Testis (tissue), 2 donors: ENCODE results near the gene MECR.

Experiments
- CTCF ChIP-seq, 3 experiments: fragments of 450-650 bp in 2 of 3; fragments of 200-600 bp in 1 of 3; sonication (generic) in 1 of 3; IDR thresholded peaks; one replicate each; pipeline ENCODE4 v1.5.1; 2016 to 2019; ENCODE audit warnings: antibody characterized with exemption in 3 of 3, mild to moderate bottlenecking in 2 of 3, moderate library complexity in 1 of 3
- POLR2A ChIP-seq: fragments of 450-650 bp; IDR thresholded peaks from one replicate; pipeline ENCODE4 v1.6.1; 2017; ENCODE audit warnings: antibody characterized with exemption, mild to moderate bottlenecking, moderate library complexity

DNA sequence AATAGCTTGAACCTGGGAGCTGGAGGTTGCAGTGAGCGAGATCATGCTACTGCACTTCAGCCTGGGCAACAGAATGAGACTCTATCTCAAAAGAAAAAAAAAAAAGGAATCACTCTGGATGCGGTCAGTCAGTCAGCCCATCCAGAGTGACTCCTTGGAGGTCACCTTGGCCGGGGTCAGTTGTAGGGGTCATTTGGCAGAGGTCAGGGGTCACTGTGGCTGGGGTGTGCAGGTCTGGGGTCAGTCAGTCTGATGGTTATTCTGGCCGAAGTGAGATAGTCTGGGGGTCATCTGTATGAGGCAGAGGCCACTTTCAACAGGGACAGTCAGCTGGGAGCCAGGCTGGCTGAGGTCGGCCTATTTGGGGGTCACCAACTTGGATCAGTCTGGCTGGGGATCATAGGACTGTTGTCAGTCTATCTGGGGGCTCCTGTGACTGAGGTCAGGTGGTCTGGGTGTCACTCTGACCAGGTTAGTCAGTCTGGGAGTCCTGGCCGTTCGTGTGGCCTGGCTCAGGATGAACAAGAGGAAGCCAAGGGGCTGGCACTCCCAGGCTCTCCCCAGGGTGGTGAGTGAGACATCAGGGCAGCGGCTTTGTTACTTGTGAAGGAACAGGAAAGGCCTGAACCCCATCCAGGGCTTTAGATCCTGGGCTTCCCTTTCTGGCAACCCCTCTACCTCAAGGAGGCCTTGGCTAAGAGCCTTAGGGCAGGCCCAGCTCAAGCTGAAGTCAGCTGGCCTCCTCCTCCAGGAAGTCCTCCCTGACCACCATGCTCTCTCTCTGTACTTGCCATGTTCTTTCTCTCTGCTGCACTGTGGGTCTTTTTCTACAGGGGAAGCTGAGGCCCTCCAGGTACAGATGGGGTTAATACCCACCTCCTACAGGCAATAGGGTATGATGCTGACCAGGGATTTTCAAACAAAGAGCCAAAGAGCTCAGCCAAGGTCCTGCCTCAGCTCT is 20.7 kb upstream of the MECR start:
- TF ChIP-seq CTCF (IDR thresholded peaks at IDR 0.05) (no peak), POLR2A (no peak)
